ENCODE data around the gene PAQR5.

DNA sequence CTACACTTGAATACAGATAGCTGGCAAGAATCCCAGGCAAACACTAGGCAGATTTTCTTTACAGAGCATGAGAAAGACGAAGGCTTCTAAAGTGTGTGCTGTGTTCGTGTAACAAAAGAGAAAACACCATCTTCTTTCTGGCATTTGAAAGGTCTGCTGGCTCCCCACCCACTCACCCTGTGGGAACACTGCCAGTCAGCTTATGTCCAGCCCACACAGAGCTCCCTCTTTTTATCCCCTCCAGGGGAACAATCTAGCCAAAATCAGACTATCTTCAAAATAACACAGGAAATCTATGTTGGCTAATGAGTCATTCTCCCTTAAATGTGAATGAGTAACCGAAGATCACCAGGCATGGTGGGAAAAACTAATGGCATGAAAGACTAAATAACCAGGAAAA, 45.6 kb upstream of the PAQR5 start:
- no peak for TF ChIP-seq CTCF (IDR thresholded peaks at IDR 0.05)
- TF ChIP-seq POLR2A (IDR thresholded peaks at IDR 0.05), result no peak
